Hepatocyte (in vitro differentiated cells): ENCODE measurements around the gene SAC3D1.

Source experiments
- EZH2 ChIP-seq: fragments of 200-600 bp; sonication (generic); IDR thresholded peaks from 2 replicates; pipeline ENCODE4 v1.6.1; 2016; ENCODE audit warnings: antibody characterized with exemption, mild to moderate bottlenecking, borderline replicate concordance
- TF ChIP-seq, protein P1 (sequence below): fragments of 200-600 bp; sonication (generic); IDR thresholded peaks from 2 replicates; pipeline ENCODE4 v1.5.1; 2016; ENCODE audit warnings: antibody characterized with exemption, mild to moderate bottlenecking; ENCODE audit not compliant: poor library complexity

DNA sequence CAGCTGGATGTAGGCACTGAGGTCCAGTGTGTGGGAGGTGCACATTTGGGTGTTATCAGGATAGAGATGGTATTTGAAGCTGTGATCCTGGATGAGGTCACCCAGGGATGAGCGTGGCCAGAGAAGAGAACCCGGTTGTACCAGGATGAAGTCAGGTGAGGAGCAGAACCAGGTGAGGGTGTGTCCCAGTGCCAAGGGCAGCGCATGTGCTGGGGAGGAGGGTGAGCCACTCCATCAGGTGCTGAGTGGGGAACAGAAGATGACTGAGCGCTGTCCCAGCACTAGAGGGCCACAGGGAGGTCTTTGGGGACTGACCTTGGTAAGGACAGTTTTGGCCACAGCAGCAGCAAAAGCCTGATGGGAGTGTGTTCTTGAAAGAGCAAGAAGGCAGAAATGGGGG is 24.3 kb upstream of the SAC3D1 start:
- TF ChIP-seq, protein P1, sequence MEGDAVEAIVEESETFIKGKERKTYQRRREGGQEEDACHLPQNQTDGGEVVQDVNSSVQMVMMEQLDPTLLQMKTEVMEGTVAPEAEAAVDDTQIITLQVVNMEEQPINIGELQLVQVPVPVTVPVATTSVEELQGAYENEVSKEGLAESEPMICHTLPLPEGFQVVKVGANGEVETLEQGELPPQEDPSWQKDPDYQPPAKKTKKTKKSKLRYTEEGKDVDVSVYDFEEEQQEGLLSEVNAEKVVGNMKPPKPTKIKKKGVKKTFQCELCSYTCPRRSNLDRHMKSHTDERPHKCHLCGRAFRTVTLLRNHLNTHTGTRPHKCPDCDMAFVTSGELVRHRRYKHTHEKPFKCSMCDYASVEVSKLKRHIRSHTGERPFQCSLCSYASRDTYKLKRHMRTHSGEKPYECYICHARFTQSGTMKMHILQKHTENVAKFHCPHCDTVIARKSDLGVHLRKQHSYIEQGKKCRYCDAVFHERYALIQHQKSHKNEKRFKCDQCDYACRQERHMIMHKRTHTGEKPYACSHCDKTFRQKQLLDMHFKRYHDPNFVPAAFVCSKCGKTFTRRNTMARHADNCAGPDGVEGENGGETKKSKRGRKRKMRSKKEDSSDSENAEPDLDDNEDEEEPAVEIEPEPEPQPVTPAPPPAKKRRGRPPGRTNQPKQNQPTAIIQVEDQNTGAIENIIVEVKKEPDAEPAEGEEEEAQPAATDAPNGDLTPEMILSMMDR: no peak
- no peak for TF ChIP-seq EZH2
